ENCODE measurements around the gene CCDC136. TPM values are rescaled to one million over a fixed set of nuclear protein-coding genes. Genes with fewer than 3 reads are reported as not detected.
A peak's percentile ranks its signal among the peaks of the same experiment; 100 is the strongest.

Gene CCDC136
- total and polyA plus RNA-seq, 2 experiments from 2014 or later = 27.1 to 55.7 TPM

DNA sequence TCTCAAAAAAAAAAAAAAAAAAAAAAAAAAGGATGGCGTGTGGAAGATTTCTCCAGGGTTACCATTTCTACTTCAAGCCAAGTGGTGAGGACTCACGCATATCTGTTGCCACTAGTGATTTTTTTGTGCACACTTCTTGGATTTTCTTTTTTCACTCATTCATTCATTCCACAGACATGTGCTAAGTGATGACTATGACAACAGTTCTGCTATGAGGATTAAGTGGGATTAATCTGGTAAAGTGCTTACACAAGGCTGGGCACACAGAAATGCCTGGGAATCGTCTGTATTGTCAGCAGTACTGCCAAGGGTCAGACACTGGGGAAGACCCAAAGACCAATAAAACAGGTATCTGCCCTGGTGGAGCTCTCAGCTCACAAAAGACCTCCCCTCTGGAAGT is 9.9 kb upstream of the CCDC136 start (continued):
- TF ChIP-seq ZNF331 (CRISPR knock-in tag; IDR thresholded peaks at IDR 0.05; ENCODE audit: low read depth) (no peak), CREB1 (CRISPR knock-in tag; IDR thresholded peaks at IDR 0.05; ENCODE audit: low read depth) (no peak), NANOG (IDR thresholded peaks at IDR 0.05; ENCODE audit: borderline replicate concordance) (no peak)
- TF ChIP-seq, protein P1, sequence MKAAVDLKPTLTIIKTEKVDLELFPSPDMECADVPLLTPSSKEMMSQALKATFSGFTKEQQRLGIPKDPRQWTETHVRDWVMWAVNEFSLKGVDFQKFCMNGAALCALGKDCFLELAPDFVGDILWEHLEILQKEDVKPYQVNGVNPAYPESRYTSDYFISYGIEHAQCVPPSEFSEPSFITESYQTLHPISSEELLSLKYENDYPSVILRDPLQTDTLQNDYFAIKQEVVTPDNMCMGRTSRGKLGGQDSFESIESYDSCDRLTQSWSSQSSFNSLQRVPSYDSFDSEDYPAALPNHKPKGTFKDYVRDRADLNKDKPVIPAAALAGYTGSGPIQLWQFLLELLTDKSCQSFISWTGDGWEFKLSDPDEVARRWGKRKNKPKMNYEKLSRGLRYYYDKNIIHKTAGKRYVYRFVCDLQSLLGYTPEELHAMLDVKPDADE (IDR thresholded peaks at IDR 0.05) = no peak
- TF ChIP-seq, protein P2, sequence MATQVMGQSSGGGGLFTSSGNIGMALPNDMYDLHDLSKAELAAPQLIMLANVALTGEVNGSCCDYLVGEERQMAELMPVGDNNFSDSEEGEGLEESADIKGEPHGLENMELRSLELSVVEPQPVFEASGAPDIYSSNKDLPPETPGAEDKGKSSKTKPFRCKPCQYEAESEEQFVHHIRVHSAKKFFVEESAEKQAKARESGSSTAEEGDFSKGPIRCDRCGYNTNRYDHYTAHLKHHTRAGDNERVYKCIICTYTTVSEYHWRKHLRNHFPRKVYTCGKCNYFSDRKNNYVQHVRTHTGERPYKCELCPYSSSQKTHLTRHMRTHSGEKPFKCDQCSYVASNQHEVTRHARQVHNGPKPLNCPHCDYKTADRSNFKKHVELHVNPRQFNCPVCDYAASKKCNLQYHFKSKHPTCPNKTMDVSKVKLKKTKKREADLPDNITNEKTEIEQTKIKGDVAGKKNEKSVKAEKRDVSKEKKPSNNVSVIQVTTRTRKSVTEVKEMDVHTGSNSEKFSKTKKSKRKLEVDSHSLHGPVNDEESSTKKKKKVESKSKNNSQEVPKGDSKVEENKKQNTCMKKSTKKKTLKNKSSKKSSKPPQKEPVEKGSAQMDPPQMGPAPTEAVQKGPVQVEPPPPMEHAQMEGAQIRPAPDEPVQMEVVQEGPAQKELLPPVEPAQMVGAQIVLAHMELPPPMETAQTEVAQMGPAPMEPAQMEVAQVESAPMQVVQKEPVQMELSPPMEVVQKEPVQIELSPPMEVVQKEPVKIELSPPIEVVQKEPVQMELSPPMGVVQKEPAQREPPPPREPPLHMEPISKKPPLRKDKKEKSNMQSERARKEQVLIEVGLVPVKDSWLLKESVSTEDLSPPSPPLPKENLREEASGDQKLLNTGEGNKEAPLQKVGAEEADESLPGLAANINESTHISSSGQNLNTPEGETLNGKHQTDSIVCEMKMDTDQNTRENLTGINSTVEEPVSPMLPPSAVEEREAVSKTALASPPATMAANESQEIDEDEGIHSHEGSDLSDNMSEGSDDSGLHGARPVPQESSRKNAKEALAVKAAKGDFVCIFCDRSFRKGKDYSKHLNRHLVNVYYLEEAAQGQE (IDR thresholded peaks at IDR 0.05; ENCODE audit: unreplicated experiment) = no peak

DNA sequence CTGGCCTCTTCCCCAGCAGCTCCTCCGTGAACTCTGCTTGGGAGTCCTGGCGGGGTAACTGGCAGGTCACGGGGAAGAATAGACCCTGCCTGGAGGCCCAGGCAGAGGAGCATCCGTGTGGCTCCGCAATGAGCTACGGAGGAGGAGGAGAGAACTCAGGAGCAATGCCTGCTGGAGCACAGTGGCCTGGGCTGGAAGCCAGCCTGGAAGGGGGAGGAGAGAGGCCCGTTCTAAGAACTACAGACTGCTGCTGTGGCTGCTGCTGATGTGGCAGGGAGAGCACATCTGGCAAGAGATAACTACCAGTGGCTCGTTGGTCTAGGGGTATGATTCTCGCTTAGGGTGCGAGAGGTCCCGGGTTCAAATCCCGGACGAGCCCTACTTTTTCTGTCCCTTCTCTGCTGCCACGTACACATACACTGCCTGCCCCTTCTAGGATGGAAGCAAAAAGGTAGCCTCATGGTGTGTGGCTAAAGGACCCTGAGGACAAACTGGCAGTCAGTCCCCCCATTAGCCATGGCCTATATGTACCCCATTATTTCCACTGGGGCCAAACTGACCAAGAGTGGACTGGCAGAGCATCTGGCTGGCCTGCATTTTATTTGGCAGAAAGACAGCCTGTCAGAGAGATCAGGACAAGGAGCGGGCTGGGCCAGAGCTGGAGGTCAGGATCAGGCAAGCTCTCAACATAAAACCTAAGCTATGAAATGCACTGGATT is 8.5 kb upstream of the CCDC136 start:
- no peaks in the 10 kb centered on the region for H3K4me1 ChIP-seq (ENCODE audit: insufficient read depth)
- no peaks in the 10 kb centered on the region for H3K36me3 ChIP-seq (ENCODE audit: insufficient read depth)
- 0 out of 2 replicates have a peak, but pooled peaks cover 3% of the 10 kb centered on the region for H3F3A ChIP-seq (replicated peaks; ENCODE audit: low read depth)
- peak overlapping the region; percentile 7; the same call in 1 of the 2 replicates for H3K27ac Mint-ChIP-seq
- peaks cover 11% of the 10 kb centered on the region for H3K27me3 Mint-ChIP-seq (ENCODE audit: insufficient read depth, low read depth, poor library complexity)
- peak overlapping the region; percentile 75 for H3K4me2 ChIP-seq
- no peaks in the 10 kb centered on the region for H3K9me2 ChIP-seq (ENCODE audit: insufficient read depth)
- no peaks in the 10 kb centered on the region for H3K27me3 ChIP-seq (ENCODE audit: insufficient read depth)
- H2AFZ ChIP-seq = peak overlapping the region; percentile 94
- no peak overlapping the region for H3K27ac ChIP-seq (ENCODE audit: low read depth)
- no peaks in the 10 kb centered on the region for H4K20me1 ChIP-seq (replicated peaks; ENCODE audit: insufficient read depth)
- H3K4me1 Mint-ChIP-seq = peaks cover 12% of the 10 kb centered on the region
- H3K4me3 Mint-ChIP-seq = peak overlapping the region; percentile 80
- peaks cover 6% of the 10 kb centered on the region; the same call in 2 of the 3 replicates for H3K9me3 Mint-ChIP-seq
- H3K36me3 Mint-ChIP-seq (ENCODE audit: low read depth) = peaks cover 4% of the 10 kb centered on the region; the same call in 1 of the 3 replicates
- no peaks in the 10 kb centered on the region for H3K79me2 ChIP-seq (replicated peaks; ENCODE audit: insufficient read depth)
- TF ChIP-seq CREB1 (CRISPR knock-in tag; IDR thresholded peaks at IDR 0.05; ENCODE audit: low read depth) = peak; percentile 65; the same call in 1 of the 2 replicates
- TF ChIP-seq POLR2AphosphoS5 (IDR thresholded peaks at IDR 0.05; ENCODE audit: low read depth) = peak; percentile 39; the same call in 1 of the 2 replicates
- TF ChIP-seq, protein P3, sequence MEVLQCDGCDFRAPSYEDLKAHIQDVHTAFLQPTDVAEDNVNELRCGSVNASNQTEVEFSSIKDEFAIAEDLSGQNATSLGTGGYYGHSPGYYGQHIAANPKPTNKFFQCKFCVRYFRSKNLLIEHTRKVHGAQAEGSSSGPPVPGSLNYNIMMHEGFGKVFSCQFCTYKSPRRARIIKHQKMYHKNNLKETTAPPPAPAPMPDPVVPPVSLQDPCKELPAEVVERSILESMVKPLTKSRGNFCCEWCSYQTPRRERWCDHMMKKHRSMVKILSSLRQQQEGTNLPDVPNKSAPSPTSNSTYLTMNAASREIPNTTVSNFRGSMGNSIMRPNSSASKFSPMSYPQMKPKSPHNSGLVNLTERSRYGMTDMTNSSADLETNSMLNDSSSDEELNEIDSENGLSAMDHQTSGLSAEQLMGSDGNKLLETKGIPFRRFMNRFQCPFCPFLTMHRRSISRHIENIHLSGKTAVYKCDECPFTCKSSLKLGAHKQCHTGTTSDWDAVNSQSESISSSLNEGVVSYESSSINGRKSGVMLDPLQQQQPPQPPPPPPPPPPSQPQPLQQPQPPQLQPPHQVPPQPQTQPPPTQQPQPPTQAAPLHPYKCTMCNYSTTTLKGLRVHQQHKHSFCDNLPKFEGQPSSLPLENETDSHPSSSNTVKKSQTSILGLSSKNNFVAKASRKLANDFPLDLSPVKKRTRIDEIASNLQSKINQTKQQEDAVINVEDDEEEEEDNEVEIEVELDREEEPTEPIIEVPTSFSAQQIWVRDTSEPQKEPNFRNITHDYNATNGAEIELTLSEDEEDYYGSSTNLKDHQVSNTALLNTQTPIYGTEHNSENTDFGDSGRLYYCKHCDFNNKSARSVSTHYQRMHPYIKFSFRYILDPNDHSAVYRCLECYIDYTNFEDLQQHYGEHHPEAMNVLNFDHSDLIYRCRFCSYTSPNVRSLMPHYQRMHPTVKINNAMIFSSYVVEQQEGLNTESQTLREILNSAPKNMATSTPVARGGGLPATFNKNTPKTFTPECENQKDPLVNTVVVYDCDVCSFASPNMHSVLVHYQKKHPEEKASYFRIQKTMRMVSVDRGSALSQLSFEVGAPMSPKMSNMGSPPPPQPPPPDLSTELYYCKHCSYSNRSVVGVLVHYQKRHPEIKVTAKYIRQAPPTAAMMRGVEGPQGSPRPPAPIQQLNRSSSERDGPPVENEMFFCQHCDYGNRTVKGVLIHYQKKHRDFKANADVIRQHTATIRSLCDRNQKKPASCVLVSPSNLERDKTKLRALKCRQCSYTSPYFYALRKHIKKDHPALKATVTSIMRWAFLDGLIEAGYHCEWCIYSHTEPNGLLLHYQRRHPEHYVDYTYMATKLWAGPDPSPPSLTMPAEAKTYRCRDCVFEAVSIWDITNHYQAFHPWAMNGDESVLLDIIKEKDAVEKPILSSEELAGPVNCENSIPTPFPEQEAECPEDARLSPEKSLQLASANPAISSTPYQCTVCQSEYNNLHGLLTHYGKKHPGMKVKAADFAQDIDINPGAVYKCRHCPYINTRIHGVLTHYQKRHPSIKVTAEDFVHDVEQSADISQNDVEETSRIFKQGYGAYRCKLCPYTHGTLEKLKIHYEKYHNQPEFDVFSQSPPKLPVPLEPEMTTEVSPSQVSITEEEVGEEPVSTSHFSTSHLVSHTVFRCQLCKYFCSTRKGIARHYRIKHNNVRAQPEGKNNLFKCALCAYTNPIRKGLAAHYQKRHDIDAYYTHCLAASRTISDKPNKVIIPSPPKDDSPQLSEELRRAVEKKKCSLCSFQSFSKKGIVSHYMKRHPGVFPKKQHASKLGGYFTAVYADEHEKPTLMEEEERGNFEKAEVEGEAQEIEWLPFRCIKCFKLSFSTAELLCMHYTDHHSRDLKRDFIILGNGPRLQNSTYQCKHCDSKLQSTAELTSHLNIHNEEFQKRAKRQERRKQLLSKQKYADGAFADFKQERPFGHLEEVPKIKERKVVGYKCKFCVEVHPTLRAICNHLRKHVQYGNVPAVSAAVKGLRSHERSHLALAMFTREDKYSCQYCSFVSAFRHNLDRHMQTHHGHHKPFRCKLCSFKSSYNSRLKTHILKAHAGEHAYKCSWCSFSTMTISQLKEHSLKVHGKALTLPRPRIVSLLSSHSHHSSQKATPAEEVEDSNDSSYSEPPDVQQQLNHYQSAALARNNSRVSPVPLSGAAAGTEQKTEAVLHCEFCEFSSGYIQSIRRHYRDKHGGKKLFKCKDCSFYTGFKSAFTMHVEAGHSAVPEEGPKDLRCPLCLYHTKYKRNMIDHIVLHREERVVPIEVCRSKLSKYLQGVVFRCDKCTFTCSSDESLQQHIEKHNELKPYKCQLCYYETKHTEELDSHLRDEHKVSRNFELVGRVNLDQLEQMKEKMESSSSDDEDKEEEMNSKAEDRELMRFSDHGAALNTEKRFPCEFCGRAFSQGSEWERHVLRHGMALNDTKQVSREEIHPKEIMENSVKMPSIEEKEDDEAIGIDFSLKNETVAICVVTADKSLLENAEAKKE (CRISPR knock-in tag; IDR thresholded peaks at IDR 0.05) = no peak
- TF ChIP-seq ZNF331 (CRISPR knock-in tag; IDR thresholded peaks at IDR 0.05; ENCODE audit: low read depth) = peak; percentile 29; the same call in 1 of the 2 replicates
- TF ChIP-seq ZNF114 (CRISPR knock-in tag; IDR thresholded peaks at IDR 0.05) = 0 out of 2 replicates have a peak, but pooled peaks have one; percentile 31
- TF ChIP-seq, protein P2 (IDR thresholded peaks at IDR 0.05; ENCODE audit: unreplicated experiment) = no peak
- DNase-seq (ENCODE audit: low spot score) (peak; percentile 91), ATAC-seq (peak; percentile 97)
- peak overlapping the region; percentile 77 for H3K4me3 ChIP-seq

All from GM23338 (cell line).